ENCODE data around the gene OR6B1.

DNA sequence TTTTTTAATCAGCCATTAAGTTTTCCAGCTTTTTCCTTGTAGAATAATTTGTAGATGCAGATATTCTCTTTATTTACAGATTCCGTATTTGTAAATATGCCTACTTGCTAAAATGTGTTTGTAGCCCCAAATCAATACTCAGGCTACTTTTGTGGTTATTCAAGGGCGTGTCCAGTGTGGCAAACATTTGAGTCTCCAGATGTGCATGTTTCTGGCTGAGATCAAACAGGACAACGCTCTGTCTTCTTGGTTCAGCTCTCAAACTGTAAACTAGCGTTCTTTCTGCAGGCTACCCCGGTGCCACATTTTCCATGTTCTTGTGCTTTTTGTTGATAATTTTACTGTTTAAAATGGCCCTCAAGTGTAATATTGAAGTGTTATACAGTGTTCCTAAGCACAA is 32.4 kb downstream of the OR6B1 start:
- TF ChIP-seq, protein P1, sequence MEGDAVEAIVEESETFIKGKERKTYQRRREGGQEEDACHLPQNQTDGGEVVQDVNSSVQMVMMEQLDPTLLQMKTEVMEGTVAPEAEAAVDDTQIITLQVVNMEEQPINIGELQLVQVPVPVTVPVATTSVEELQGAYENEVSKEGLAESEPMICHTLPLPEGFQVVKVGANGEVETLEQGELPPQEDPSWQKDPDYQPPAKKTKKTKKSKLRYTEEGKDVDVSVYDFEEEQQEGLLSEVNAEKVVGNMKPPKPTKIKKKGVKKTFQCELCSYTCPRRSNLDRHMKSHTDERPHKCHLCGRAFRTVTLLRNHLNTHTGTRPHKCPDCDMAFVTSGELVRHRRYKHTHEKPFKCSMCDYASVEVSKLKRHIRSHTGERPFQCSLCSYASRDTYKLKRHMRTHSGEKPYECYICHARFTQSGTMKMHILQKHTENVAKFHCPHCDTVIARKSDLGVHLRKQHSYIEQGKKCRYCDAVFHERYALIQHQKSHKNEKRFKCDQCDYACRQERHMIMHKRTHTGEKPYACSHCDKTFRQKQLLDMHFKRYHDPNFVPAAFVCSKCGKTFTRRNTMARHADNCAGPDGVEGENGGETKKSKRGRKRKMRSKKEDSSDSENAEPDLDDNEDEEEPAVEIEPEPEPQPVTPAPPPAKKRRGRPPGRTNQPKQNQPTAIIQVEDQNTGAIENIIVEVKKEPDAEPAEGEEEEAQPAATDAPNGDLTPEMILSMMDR (IDR thresholded peaks at IDR 0.05) = no peak
- TF ChIP-seq EZH2 (IDR thresholded peaks at IDR 0.05; ENCODE audit: borderline replicate concordance, insufficient read depth, low read depth, low read length, poor library complexity, severe bottlenecking) = no peak
